SK-N-SH (cell line): ENCODE data around the gene RTN4. TPM values are rescaled to one million over a fixed set of nuclear protein-coding genes. Genes with fewer than 3 reads are reported as not detected.

ENCODE experiments used
- CTCF ChIA-PET: fragments of 300-600, 350-600 bp; formaldehyde crosslinking; extraction: SDS; loops from one replicate; lab custom pipeline; 2021; lab: Yijun Ruan, JAX
- POLR2A ChIA-PET: fragments of 350-600 bp; sonication (Branson Sonifier 250); formaldehyde crosslinking; extraction: SDS; loops from one replicate; lab custom pipeline; 2020; ENCODE audit warnings: antibody characterized with exemption, inconsistent platforms; lab: Yijun Ruan, JAX
- DNase-seq: peaks from one replicate; pipeline ENCODE4 v3.0.0; 2012
- H2AFZ ChIP-seq: fragments of 200-600 bp; sonication (generic); 2 replicates; pipeline ENCODE4 v1.8.1; 2016; ENCODE audit warnings: antibody characterized with exemption, mild to moderate bottlenecking, low read depth
- H3F3A ChIP-seq: fragments of 200-600 bp; sonication (generic); replicated peaks from 2 replicates; pipeline ENCODE3; 2016; ENCODE audit warnings: antibody characterized with exemption, mild to moderate bottlenecking; ENCODE audit not compliant: insufficient read depth
- H3K27ac ChIP-seq, 2 experiments: fragments of 200-500 bp in 1 of 2; fragments of 200-600 bp in 1 of 2; sonication (Bioruptor generic) in 1 of 2; sonication (generic), shearing (Covaris generic) in 1 of 2; 2 replicates each; pipeline versions ENCODE4 v1.5.1 to v1.6.1; 2014 to 2016; ENCODE audit warnings: low read depth in 2 of 2, inconsistent platforms in 1 of 2, low read length in 1 of 2, mild to moderate bottlenecking in 1 of 2, mixed read lengths in 1 of 2
- H3K27me3 ChIP-seq: fragments of 200-600 bp; sonication (generic), shearing (Covaris generic); 2 replicates; pipeline ENCODE4 v1.6.1; 2016; ENCODE audit warnings: mixed run types; ENCODE audit not compliant: insufficient read depth
- H3K36me3 ChIP-seq, 2 experiments: fragments of 200-500 bp in 1 of 2; fragments of 200-600 bp in 1 of 2; sonication (Bioruptor generic) in 1 of 2; sonication (generic) in 1 of 2; replicated peaks in 1 of 2; 2 replicates each; pipeline versions ENCODE3 to v1.5.1; 2014 to 2016; ENCODE audit warnings: low read length in 1 of 2, mild to moderate bottlenecking in 1 of 2; ENCODE audit not compliant: insufficient read depth in 2 of 2, control insufficient read depth in 1 of 2
- H3K4me1 ChIP-seq, 2 experiments: fragments of 200-500 bp in 1 of 2; fragments of 200-600 bp in 1 of 2; sonication (Bioruptor generic) in 1 of 2; sonication (generic), shearing (Covaris generic) in 1 of 2; 2 replicates each; pipeline versions ENCODE4 v1.5.1 to v1.6.1; 2014 to 2016; ENCODE audit warnings: low read depth in 1 of 2, low read length in 1 of 2, mixed run types in 1 of 2; ENCODE audit not compliant: insufficient read depth in 2 of 2, control insufficient read depth in 1 of 2
- H3K4me2 ChIP-seq: fragments of 200-600 bp; sonication (generic), shearing (Covaris generic); 2 replicates; pipeline ENCODE4 v1.6.1; 2017; ENCODE audit warnings: mixed run types
- H3K4me3 ChIP-seq, 2 experiments: fragments of 200-500 bp in 1 of 2; fragments of 200-600 bp in 1 of 2; sonication (Bioruptor generic) in 1 of 2; sonication (generic), shearing (Covaris generic) in 1 of 2; 2 replicates each; pipeline versions ENCODE4 v1.5.1 to v1.8.1; 2014 to 2016; ENCODE audit warnings: low read depth in 2 of 2, inconsistent platforms in 1 of 2, low read length in 1 of 2, mild to moderate bottlenecking in 1 of 2, mixed read lengths in 1 of 2, moderate library complexity in 1 of 2
- H3K79me2 ChIP-seq: fragments of 200-600 bp; sonication (generic); 2 replicates; pipeline ENCODE4 v1.8.1; 2017; ENCODE audit warnings: mild to moderate bottlenecking; ENCODE audit not compliant: insufficient read depth
- H3K9ac ChIP-seq: fragments of 200-600 bp; sonication (generic); 2 replicates; pipeline ENCODE4 v1.6.1; 2017; ENCODE audit warnings: mixed run types
- H3K9me2 ChIP-seq: fragments of 200-600 bp; sonication (generic); 2 replicates; pipeline ENCODE4 v1.6.1; 2017; ENCODE audit warnings: mixed run types
- H3K9me3 ChIP-seq: fragments of 200-600 bp; sonication (generic); 2 replicates; pipeline ENCODE4 v1.6.1; 2017; ENCODE audit warnings: mixed run types, mild to moderate bottlenecking, moderate library complexity
- H4K20me1 ChIP-seq: fragments of 200-600 bp; sonication (generic); 2 replicates; pipeline ENCODE4 v1.6.1; 2017; ENCODE audit warnings: mild to moderate bottlenecking, mixed run types; ENCODE audit not compliant: insufficient read depth
- CTCF ChIP-seq: fragments of 200-600 bp; sonication (generic); IDR thresholded peaks from 2 replicates; pipeline ENCODE4 v1.6.1; 2017; ENCODE audit warnings: antibody characterized with exemption, mild to moderate bottlenecking, moderate library complexity
- EP300 ChIP-seq, 2 experiments: IDR thresholded peaks; 2 replicates each; pipeline versions ENCODE4 v1.4.0 to v1.6.1; 2012; ENCODE audit warnings: borderline replicate concordance in 1 of 2, low read depth in 1 of 2, low read length in 1 of 2
- JUND ChIP-seq: IDR thresholded peaks from 2 replicates; pipeline ENCODE4 v1.4.0; 2012
- NFIC ChIP-seq: IDR thresholded peaks from 2 replicates; pipeline ENCODE4 v1.4.0; 2012; ENCODE audit warnings: borderline replicate concordance
- WGBS: methylation state at CpG from one replicate; pipeline ENCODE4 v1.1.6; 2017; ENCODE audit warnings: low lambda C conversion rate; 5-methylcytosine and 5-hydroxymethylcytosine counted together
- polyA plus RNA-seq, 3 experiments: library from polyadenylated mRNA; depleted of rRNA; stranded (reverse); fragments of >200 nt; gene quantifications; 2 replicates each; pipeline ENCODE4 v1.2.3, GENCODE V29; 2012
- TF ChIP-seq, protein P1 (sequence below): IDR thresholded peaks from 2 replicates; pipeline ENCODE4 v1.6.1; 2012; ENCODE audit warnings: mild to moderate bottlenecking, low read depth, low read length, moderate library complexity

Gene RTN4
- polyA plus RNA-seq, 1 of the 3 experiments (the other 2 are of a cell fraction), result 315 TPM

DNA sequence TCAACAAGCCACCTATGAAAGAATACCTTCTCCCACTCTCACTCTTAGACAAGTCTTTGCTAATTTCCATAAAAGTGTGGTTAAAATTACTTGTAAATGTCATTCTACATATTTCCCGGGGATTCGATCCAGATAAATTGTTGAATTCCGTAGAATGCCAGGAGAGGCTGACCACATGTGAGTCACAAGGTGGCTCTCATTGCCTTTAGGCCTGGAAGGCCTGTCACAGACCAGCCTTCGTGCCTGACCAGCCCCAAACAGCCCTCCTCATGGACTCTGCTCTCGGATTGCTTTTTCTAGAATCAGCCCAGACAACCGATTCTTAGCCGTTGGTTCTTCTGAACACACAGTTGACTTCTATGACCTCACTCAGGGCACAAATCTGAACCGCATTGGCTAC lies 86.0 kb downstream of the RTN4 start:
- Histone ChIP-seq H3K27me3 (no peaks in the 10 kb centered on the region), H2AFZ (no peak overlapping the region), H3K79me2 (peaks cover 11% of the 10 kb centered on the region; the same call in 1 of the 2 replicates), H3K9ac (no peak overlapping the region), H3F3A (peaks cover 44% of the 10 kb centered on the region), H3K9me2 (no peaks in the 10 kb centered on the region), H3K4me1 (peaks cover 3 to 4% of the 10 kb centered on the region in 2 experiments; a peak in 2 of 4 replicates), H3K4me2 (no peak overlapping the region), H3K36me3 (peaks cover 26 to 36% of the 10 kb centered on the region in 2 experiments), H3K4me3 (no peak overlapping the region), H4K20me1 (peaks cover 9% of the 10 kb centered on the region), H3K9me3 (no peaks in the 10 kb centered on the region), H3K27ac (0 out of 4 replicates have a peak overlapping the region, but pooled peaks of 1 of the 2 experiments have one; percentile 2)
- 91% methylated on average over 8 of the region's 8 CpGs for WGBS
- no peak for TF ChIP-seq EP300 (IDR thresholded peaks at IDR 0.05; ENCODE audit: borderline replicate concordance in 1 of 2, low read depth in 1 of 2, low read length in 1 of 2)
- TF ChIP-seq NFIC, result no peak
- TF ChIP-seq JUND, result 0 out of 2 replicates have a peak, but pooled peaks have one; percentile 6
- TF ChIP-seq, protein P1, sequence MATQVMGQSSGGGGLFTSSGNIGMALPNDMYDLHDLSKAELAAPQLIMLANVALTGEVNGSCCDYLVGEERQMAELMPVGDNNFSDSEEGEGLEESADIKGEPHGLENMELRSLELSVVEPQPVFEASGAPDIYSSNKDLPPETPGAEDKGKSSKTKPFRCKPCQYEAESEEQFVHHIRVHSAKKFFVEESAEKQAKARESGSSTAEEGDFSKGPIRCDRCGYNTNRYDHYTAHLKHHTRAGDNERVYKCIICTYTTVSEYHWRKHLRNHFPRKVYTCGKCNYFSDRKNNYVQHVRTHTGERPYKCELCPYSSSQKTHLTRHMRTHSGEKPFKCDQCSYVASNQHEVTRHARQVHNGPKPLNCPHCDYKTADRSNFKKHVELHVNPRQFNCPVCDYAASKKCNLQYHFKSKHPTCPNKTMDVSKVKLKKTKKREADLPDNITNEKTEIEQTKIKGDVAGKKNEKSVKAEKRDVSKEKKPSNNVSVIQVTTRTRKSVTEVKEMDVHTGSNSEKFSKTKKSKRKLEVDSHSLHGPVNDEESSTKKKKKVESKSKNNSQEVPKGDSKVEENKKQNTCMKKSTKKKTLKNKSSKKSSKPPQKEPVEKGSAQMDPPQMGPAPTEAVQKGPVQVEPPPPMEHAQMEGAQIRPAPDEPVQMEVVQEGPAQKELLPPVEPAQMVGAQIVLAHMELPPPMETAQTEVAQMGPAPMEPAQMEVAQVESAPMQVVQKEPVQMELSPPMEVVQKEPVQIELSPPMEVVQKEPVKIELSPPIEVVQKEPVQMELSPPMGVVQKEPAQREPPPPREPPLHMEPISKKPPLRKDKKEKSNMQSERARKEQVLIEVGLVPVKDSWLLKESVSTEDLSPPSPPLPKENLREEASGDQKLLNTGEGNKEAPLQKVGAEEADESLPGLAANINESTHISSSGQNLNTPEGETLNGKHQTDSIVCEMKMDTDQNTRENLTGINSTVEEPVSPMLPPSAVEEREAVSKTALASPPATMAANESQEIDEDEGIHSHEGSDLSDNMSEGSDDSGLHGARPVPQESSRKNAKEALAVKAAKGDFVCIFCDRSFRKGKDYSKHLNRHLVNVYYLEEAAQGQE, result no peak
- ChIA-PET POLR2A (no interaction called here), CTCF (no interaction called here)
- no peak for DNase-seq

- peaks cover 18 to 28% of the 10 kb centered on the region in 2 experiments for H3K36me3 ChIP-seq
- H3K4me1 ChIP-seq, result peaks cover 3 to 4% of the 10 kb centered on the region in 2 experiments; a peak in 2 of 4 replicates
- no peaks in the 10 kb centered on the region for H3K9me3 ChIP-seq
- no peak overlapping the region for H3K4me3 ChIP-seq
- WGBS, result 90% methylated on average over 2 of the region's 2 CpGs
- H3K79me2 ChIP-seq, result peaks cover 5% of the 10 kb centered on the region; the same call in 1 of the 2 replicates
- no peak for DNase-seq
- POLR2A ChIA-PET, result no interaction called here
- peaks cover 42% of the 10 kb centered on the region for H3F3A ChIP-seq
- CTCF ChIA-PET, result interaction anchor here (1.0 kb wide), 1 partner anchor 47 kb away, joined by 3 read pairs; no protein-coding TSS in a partner anchor
- no peak for TF ChIP-seq EP300 (IDR thresholded peaks at IDR 0.05; ENCODE audit: borderline replicate concordance in 1 of 2, low read depth in 1 of 2, low read length in 1 of 2)
- 0 out of 2 replicates have a peak, but pooled peaks have one; percentile 6 for TF ChIP-seq JUND
- no peak for TF ChIP-seq CTCF
- TF ChIP-seq, all 33 proteins: peak for 1
- Histone ChIP-seq H3K9ac (no peak overlapping the region), H2AFZ (no peak overlapping the region), H3K27ac (no peak overlapping the region), H3K27me3 (no peaks in the 10 kb centered on the region), H4K20me1 (peaks cover 1% of the 10 kb centered on the region; the same call in 1 of the 2 replicates), H3K9me2 (no peaks in the 10 kb centered on the region), H3K4me2 (no peak overlapping the region)
Observed at GRCh38 chr2:54963476-54963875, 86.8 kb downstream of the RTN4 start.
